Activated CD4-positive, alpha-beta T cell treated with anti-CD3 and anti-CD28 coated beads, Interleukin-10, Interleukin-2, amounts not matched to agents 100 ng/mL and 50 ng/mL, durations not matched to agents 16 hours and 8 hours (primary cell): ENCODE data around the gene FBXO24.
A peak's percentile ranks its signal among the peaks of the same experiment; 100 is the strongest.
"Not testable (repeated sequence)": the region's sequence is repeated elsewhere in the genome, so short reads cannot be mapped to it uniquely, and the experiment has no call there.

Experiments used
- DNase-seq: peaks from one replicate; pipeline ENCODE4 v3.0.0-alpha.2; 2020

Gene FBXO24

DNA sequence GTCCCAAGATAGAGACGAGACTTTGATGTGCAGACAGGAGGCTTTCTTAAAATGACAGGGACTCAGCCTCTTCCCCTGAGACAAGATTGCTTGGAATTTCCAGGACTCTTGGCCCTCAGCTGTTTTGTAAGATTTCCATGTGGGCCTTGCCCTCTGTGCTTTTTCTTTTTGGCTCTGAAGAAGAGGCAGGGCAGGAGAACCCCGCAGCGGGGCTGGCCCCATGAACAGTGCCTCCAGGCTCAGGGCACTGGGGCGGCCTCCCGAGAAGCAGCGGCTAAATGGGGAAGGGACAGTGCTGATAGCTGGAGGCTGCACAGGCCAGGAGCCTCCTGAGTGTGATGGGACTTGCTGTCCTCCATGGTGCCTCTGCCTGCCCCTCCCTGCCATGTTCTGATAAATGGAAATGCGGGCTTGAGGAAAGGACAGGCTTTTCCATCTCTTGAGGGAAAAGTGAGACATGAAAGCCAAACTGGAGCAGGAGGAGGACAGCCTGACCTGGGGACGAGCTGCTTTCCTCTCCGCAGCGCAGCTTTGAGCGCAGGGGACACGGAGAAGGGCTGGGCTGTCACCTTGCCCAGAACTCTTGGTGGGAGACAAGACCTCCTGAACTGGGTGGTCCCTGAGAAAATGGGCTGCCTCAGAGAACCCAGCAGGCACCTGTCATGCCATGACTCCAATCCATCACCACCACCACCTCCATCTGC, 24.5 kb upstream of the FBXO24 start:
- no peak for DNase-seq

DNA sequence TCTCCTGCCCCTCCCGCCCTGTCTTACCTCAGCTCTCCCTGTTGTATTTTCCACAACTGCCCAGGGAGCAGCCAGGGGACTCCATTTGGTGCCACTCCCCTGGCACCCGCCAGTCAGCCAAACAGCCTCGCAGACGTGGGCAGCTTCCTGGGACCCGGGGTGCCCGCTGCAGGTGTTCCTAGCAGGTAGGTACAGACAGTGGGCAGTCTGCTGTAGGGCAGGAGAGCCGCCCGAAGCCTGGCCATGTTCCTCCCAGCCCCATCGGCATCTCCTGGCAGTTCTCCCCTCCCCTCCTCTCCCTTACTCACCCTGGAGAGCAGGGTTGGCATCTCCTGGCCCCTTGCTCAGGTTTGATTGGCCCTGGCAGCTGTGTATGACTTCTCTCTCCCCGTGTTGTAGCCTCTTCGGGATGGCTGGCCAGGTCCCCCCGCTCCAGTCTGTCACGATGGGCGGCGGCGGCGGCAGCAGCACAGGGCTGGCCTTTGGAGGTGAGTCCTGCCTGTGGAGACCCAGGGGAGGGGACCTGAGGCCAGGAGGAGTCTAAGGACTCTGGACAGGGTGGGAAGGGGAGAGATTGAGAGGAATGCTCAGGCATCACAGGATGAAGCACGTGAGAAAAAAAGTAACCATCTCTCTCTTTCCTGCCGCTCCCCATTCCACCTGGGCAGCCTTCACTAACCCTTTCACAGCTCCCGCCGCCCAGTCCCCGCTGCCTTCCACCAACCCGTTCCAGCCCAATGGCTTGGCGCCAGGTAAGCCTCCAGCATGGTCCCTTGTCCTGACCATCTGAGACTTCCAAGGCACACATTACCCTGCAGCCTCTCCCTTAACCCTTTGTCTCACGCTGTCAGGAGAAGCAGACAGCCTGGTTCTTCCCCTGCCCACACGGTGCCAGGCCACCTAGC, 23.7 kb upstream of the FBXO24 start:
- no peak for DNase-seq

DNA sequence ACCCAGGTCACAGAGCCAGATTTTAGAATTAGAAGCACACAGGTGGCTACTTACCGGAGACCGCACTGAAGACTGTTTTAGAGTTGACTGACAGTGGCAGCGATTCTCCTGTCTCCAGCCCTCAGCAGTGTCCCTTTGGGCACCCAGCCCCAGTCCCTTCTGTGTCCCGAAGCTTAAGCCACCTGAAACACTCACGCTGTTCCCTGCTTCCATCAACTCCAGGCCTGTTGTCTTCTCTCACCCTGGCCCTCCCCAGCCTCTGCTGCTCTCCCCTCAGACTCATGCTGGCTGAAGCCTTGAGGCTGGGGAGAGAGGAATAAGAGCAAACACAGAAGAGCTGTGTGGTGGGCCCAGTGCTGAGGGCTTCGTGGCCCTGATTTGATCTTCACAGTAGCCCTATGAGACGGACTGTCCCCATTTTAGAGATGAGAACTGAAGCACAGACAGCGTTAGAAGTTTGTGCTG, 23.0 kb upstream of the FBXO24 start:
- no peak for DNase-seq

DNA sequence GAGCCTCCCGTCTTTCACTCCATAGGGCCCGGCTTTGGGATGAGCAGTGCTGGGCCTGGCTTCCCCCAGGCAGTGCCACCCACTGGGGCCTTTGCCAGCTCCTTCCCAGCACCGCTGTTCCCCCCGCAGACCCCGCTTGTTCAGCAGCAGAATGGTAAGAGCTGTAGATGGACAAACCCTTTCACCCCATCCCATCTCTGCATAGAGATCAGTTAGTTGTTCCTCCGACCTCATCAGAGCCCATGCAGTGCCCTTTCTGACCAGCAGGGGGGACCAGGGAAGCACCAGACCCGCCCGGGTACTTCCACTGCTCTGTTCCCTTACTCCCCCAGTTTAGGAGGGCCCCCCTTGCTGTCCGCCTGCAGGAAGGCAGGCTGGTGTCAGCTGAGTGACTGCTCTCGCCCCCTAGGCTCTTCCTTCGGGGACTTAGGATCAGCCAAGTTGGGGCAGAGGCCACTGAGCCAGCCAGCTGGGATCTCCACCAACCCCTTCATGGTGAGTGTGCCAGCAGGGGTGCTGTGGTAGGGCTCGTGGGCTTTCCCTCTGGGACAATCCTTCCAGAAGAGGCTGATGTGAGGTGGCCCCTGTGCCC, 22.2 kb upstream of the FBXO24 start:
- peak; percentile 80 for DNase-seq

DNA sequence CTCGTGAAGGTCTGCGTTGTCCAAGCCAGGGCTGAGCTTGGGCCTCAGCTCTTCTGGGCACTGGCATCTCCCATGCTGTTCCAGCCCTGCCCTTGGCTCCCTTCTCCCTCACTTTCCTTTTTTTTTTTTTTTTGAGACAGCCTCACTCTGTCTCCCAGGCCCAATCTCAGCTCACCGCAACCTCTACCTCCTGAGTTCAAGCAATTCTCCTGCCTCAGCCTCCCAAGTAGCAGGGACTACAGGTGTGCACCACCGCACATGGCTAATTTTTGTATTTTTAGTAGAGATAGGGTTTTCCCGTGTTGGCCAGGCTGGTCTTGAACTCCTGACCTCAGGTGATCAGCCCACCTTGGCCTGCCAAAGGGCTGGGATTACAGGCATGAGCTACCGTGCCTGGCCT, 21.7 kb upstream of the FBXO24 start:
- DNase-seq: not testable (repeated sequence)

DNA sequence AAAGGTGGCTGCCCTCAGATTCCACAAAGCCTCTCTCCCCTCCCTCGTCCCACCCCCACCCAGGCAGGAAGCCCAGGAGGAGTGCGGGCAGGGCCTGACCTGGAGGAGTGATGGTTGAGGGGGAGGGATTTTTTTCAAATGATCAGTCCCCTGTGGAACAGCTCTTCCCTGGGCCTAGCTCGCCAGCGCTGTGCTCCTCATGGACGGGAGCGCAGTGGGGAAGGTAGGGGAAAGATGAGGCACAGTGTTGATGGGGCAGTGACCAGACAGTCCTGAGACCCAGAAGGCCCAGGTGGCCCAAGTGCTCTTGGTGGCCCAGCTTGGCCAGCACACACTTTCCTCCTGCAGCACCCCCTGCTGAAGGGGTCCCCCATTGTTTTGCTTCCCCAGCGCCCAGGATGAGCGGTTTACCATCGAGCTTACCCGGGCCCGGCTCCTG, 21.0 kb upstream of the FBXO24 start:
- no peak for DNase-seq

DNA sequence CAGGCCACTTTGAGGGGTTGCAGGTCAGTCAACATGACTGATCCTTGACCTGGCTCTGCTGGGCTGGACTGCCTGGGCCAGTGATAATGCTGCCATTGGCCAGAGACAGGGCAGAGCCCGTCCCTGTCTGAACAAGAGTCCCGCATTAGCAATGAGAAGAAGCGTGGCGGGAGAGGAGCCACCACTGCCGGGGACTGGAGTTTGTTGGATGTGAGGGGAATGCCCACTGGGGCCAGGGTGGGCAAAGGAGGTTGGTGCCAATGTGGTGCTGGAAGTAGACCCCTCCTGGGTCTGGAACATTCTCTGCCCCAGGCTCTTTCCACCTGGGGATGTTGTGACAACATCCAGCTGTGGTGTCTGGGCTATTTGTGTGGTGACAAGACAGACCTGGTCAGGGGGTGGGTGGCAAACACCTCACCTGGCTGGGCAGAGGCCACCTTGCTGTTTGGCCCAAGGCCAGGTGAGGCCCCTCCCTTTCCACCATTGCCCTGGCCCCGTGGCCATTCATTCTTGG, 20.1 kb upstream of the FBXO24 start:
- DNase-seq: no peak

DNA sequence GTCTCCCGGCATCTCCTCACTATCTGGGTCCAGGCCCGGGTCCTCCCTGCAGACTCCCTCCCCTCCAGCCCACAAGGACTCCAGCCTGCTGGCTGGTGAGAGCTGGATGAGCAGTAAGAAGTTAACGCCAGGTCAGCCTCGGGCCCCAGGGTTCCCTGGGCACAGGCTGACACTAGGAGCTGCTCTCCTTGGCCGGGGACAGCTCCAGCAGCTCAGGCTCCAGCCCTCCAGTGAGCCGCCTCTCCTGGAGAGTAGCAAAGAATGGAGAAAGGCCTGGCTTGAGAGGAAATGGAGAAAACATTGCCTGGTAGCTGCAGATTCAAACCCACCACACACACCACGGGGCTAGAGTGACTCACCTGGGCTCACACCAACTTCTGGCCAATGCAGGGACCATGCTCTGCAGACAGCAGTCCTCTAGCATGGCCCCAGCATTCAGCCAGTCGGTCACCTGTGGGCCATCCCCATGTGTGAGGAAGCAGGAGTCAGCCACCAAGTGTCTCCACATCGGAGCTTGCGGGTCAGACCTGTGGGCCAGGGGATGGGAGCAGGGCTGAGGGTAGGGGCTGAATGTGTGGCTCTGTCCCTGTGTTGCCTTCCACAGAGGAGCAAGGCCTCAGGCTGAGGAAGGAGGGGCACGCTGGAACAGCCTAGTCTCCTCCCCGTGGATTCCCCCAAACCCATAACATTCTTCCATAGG, 18.9 kb upstream of the FBXO24 start:
- DNase-seq: no peak

DNA sequence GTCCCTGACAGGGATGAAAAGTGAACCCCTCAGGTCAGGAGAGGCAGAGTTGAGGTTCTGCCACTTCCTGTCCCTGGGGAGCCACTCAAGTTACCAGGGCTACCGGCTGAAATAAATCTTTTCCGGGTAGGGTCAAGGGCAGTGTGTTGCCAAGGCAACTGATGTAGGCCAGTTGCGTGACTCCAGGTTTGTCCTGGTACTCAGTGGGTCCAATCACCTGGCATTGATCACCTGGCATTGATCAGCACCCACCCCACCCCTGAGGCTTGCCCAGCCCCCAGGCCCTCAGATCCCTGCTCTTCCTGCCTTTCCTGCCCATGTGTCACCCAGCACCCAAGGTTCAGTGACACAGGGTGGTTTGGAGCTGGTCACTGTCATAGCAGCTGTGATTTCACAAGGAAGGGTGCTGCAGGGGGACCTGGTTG, 18.4 kb upstream of the FBXO24 start:
- no peak for DNase-seq

DNA sequence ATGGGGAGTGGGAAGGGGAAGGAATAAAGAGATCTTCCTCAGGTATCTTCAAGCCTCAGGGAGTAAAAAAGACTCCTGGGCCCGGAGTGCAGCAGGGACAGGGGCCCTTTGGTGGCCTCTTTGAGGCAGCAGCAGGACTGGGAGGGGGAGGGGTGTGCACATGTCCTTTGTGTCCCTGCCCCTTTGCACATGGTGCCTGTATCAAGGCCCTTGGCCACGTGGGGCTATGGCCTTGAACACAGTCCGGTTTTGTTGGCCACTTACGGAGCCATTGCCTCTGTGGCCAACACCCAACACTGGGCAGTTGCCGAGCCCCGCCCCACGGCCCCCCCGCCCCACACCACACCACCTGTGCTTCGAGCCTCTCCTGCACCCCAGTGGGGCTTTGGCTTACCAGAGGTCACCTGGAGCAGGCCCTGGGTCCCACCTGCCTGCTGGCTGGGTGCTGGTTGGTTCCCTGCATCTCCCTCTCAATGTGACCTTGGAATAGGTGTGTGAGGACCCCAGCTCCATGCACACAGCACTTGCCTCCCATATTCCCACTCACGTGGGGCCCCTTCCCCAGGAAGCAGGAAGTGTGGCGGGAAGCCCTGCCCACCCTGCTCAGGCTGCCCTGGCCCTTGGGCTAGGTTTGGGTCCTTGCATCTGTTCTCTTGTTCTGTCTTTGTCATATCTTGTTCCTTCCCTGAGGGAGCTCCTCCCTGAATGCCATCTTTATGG, 17.8 kb upstream of the FBXO24 start:
- DNase-seq: no peak

DNA sequence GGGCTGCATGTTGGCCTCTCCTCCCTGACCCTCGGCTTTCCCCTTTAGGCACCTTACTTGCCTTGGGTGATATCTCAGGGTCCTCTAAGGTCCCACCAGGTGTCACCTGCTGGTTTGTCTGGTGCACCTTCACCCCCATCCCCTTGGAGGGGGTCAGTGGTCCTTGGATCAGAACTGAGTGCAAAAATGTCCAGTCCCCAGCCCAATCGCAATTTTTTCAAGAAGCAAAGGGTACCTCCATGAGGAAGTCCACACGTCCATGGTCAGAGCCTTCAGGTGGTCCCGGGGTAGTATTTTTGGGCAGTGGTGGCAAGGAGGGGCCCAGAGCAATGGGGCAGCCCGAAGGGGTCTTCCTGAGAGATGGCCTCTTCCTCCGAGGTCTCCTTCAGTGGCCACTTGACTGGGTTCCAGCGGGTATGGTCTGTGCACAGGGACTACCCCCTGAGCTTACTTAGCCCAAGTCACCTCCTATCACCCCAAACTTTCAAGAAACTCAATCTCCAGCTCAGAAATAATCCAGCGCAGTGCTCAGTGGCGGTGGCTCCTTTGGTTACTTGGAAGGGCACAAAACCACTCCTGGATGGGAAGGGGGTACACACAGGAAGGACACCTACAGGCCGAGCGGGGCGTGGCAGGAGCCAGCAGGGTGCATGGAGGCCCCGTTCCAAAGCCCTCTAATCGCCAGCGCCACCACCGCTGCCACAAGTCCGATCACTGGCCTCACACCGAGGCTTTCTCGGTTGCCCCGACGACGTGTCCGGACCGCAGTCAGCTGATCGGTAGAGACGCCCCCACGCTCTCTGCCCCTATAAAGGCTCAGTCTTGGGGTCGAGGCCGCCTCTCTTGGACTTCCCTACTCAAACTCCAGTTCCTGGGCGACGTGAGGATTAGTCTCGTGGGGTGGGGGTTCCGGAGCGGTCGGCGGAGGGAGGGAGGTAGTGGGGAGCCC, 17.0 kb upstream of the FBXO24 start:
- DNase-seq: peak; percentile 68

DNA sequence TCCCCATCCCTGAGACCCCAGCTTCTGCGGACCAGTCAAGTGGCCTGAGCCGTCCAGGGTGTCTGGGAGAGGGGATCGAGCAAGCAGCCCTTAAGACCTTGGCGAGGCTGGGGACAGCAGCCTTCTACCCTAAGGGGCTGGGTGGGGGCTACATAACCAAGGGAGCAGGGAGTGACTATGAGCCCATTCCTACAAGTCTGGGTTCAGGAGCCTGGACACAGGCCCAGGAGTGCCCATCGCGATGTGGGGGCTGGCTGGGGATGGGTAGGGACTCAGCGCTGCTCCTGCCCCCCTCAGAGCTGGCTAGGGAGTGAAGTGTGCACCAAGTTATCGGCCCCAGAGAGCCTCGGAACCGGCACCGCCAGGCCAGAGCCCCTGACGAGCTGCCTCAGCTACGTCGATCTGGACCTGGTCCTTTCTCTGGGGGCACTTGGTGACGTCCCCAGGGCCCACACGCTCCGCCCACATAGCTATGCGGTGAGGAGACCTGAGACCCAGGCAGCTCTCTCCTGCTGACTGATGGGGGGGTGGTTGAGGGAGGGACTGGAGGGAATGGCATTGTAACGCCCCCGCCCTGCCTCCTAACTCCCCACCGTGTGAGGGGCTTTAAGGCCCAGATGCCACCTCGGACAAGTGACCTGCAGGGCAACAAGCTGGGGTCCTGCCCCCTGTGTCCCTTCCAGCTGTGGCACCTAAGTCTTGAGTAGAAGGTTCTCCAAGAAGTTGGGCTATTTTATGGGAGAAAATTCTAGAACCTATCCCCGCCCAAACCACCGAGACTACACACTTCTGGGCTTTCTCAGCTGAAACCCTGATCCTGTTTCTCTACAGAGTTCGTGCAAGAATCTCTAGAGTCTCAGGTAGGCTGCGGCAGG, 14.9 kb upstream of the FBXO24 start:
- DNase-seq: no peak

DNA sequence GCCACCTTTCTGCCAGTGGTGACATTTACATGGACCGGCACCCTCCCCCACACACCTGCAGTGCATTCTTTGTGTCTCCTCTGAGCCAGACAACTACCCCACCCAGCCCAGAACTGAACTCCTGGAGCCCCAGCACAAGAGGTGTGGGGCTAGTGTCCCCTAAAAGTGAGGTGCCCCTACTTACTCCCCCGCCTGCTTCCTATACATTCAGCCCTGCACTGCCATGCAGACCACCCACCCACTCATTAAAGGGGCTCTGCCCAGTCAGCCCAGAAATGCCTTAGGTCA, 14.4 kb upstream of the FBXO24 start:
- no peak for DNase-seq

DNA sequence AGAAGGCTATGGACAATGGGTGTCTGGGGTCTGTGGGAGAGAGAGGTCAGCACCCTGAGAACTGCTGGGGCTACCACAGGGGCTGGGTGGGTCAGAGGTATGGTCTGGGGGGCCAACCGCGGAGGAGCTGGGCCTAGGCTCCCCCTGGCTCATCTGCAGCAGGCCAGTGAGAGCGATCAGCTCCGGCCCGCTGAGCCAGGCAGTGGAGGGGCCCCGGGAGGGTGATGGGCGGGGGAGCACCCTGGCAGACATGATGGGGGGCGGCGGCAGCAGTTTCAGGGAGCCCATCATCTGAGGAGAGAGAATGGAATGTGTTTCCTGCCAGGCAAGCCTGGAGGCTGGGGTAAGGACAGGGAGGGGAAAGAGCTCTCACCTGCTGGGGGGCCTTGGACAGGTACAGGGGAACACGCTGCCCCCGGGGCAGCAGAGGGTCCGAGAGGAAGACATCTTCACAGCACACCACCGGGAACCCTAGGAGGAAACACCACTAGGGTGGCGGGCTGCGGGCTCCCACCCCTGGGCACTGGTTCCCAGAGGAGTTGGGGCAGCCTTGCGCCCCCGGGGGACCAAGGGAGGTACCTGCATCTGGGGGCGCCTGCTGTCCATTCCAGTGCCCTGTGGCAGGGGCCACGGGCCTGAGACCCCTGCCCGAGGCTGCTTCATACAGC, 13.7 kb upstream of the FBXO24 start:
- no peak for DNase-seq

DNA sequence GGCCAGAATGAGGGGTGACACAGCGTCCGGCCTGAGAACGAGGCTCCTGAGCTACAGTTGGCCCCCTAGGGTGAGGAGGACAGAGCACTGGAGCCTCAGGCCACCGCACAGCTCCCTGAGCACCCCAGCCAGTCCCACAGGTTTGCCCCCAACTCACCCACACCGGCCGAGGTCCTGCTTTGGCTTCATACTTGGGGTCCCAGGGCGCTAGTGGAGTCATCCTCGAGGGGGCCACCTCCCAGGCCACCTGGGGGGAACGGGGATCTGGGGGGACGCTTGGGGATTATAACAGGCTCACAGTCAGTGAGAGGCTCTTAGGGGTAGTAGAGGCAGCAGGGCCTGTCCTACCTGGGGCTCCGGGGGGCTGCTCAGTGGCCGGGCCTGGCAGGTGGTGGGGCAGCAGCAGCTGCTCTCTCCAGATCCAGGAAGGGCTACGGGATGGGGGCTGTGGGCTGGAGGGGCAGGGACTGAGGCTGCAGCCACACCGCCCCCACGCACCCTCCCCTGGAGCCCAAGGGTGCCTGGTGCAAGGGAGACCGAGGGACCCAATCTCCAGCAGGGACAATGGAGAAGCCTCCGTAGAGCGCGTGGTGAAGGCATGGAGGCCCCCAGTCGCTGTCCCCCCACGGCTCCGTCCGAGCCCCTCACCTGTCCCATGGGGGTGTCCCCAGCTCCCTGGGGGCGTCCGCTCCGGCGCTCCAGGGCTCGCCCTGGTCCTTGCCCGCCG, 13.0 kb upstream of the FBXO24 start:
- DNase-seq: no peak

DNA sequence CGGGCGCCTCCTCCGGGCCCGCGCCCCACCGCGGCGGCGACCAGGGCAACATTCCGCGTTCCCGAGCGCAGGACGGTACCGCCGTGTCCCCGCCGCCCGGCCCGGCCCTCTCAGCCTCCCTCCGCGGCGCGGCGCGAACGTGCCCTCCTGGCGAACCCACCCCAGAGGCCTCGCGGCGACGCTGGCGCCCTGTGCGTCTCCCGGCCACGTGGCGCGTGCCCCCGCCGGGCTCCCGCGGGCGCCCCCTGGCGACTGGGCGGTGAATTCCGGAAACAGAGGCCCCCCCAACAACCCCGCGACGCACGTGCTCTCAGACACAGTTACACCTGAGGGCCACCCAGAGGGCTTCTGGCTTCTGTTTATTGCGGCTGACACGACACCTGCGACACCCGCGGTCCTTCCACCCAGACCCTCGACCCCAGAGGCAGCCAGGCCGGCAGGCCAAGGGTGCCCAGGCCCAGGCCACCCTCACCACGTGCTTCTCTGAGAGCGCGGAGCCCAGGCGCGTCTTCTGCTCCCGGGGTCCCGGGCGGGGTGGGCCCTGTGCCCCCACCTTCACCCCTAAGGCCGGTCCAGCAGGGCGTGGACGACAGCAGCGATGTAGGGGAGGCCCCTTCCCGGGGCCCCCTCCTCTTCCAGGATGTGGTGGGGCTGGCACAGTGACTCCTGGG, 12.3 kb upstream of the FBXO24 start, which contains the start of gene SAP25:
Gene SAP25, minus strand, starts transcription at position 210 of the 671 bp plus-strand sequence. Its CDS starts 158 bp downstream, at position 52.
- DNase-seq: no peak

DNA sequence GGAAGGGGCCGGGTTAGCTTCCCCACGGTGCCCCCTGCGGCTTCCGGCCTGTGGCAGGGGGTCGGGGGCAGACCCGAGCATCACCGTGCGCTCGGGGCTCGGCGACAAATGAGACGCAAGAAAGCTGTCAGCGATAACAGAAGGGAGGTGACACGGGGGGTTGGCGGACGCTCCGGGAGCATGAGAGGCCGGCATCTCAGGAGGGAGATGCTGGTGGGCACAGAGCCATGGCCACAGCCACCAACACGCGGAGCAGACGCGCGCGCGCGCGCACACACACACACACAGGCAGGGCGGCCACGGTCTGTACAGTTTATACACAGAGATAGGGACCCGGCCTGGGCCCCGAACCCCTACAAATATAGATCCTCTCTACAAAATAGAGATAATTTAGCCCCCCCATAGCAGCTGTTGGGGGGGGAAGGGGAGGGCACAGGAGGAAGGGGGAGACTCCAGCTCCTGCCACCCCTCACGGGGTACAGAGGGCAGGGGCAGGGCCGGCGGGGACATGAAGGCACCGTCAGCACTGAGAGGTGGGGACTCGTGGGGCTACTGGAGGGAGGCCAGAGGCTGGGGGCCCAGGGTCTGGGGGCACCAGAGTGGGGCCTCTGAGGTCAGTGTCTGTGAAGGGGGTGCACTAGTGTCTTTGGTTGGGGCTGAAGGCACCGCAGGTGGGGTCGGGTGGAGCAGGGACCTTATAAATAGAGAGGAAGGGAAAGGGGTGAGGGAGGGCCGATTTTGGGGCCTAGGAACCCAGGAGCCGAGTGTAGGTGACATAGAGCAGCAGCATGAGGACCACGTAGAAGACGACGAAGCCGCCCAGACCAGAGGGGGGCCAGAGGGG, 11.5 kb upstream of the FBXO24 start:
- DNase-seq: no peak
